ENCODE data around the gene ARPP19. TPM values are rescaled to one million over a fixed set of nuclear protein-coding genes. Genes with fewer than 3 reads are reported as not detected.

Gene ARPP19
- total RNA-seq, 4 donors from 2014 or later: 71.1 to 95.6 (median 76.6) TPM

DNA sequence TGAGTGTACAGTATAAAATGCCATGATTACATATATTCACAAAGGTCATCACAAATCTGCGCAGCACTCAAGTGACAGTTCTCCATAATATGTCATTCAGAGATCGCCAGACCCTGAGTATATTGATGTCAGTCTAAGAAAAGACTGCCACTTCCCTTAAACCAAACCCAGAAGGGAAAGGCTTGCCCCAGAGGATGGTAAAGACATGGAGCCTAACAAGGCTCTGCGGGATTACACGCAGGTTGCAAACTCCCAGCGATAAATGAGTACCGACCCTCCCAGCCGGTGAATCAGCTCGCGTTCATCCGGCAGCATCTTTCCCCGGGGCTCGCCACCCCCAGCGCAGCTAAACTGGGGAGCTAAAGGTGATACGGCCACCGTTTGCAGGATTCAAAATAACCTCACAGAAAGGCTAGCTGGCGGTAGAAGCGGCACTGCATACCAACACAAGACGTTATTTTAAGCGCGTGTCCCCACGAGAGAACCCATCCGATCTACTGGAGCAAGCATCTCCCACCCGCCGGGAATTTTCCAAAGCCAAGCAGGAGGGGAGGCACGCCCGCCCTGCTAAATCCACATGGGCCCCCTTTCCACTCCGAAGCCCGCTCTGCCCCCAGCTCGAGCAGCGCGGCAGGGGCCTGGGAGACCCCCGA lies 40.8 kb downstream of the ARPP19 start:
- TF ChIP-seq, protein P1, sequence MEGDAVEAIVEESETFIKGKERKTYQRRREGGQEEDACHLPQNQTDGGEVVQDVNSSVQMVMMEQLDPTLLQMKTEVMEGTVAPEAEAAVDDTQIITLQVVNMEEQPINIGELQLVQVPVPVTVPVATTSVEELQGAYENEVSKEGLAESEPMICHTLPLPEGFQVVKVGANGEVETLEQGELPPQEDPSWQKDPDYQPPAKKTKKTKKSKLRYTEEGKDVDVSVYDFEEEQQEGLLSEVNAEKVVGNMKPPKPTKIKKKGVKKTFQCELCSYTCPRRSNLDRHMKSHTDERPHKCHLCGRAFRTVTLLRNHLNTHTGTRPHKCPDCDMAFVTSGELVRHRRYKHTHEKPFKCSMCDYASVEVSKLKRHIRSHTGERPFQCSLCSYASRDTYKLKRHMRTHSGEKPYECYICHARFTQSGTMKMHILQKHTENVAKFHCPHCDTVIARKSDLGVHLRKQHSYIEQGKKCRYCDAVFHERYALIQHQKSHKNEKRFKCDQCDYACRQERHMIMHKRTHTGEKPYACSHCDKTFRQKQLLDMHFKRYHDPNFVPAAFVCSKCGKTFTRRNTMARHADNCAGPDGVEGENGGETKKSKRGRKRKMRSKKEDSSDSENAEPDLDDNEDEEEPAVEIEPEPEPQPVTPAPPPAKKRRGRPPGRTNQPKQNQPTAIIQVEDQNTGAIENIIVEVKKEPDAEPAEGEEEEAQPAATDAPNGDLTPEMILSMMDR (IDR thresholded peaks at IDR 0.05): no peak
- no peak for TF ChIP-seq POLR2A (IDR thresholded peaks at IDR 0.05)
- H3K4me3 ChIP-seq (ENCODE audit: low read depth, poor library complexity, severe bottlenecking): peak overlapping the region; percentile 76
- peak in 1 of 2 donors; percentile 88 for DNase-seq (ENCODE audit: low spot score in 2 of 2)
- intact Hi-C loops (cut with DNase I; ENCODE audit: low total_unique reads): no loop called here
- 3 to 5% methylated on average over 23 to 32 of the region's 32 CpGs for WGBS, 2 donors

DNA sequence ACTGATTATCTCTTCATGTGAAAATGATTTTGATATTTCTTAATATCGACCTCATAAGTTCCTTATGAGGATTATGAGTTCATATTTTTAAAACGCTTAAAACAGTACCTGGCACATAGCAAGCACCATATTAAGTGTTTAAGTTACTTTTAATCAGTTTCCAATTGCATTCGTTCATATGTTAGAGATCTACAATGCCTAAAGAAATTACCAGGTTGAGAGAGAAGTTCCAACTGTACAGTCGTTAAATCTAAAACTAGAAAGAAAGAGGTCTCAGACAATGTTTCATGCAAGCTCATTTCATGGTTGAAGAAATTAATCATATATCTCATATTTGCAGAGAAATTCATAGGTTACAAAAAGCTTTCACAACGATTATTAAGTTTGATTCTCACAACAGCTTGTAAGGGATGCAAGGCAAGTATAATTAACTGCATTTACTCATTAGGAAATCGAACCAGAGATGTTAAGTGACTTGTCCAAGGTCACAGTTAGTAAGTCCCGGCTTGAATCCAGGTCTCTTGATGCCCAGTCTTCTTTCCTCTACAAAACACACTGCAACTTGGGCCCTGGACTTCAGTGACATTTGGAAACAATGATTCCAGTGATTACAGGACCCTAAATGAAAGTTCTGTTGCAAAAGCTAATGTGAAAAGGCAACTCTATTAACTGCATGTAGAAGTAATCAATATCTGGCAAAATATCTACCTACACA lies 41.5 kb downstream of the ARPP19 start:
- TF ChIP-seq POLR2A (IDR thresholded peaks at IDR 0.05): no peak
- TF ChIP-seq, protein P1 (IDR thresholded peaks at IDR 0.05): no peak
- no peak for DNase-seq (ENCODE audit: low spot score in 2 of 2)
- intact Hi-C loops (cut with DNase I; ENCODE audit: low total_unique reads): no loop called here
- 74 to 79% methylated on average over 7 of the region's 7 CpGs for WGBS, 2 donors
- H3K4me3 ChIP-seq (ENCODE audit: low read depth, poor library complexity, severe bottlenecking): peak overlapping the region; percentile 76

DNA sequence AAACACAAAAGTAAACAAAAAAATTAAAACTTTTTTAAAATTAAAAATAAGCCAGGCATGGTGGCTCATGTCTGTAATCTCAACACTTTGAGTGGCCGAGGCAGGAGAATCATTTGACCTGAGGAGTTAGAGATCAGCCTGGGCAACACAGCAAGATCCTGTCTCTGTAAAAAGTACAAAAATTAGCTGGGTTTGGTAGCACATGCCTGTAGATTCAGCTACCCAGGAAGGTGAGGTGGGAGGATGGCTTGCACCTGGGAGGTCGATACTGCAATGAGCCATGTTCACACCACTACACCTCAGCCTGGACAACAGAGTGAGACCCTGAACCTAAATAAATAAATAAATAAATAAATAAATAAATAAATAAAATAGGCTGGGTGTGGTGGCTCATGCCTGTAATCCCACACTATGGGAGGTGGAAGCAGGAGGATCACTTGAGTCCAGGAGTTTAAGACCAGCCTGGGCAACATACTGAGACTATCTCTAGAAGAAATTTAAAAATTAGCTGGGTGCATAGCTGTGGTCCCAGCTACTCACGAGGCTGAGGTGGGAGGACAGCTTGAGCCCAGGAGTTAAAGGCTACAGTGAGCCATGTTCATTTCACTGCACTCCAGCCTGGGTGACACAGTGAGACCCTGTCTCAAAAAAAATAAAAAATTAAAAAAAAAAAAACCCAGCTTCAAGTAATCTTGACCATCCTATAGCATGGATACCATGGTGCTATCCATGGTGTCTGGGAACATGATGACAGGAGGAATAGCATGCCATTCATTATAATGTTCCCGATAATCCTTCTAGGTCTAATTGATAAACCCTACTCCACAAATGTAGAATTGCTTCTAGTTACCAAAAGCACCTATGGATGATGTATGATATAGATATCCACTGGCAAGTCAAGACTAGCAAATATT lies 44.4 kb downstream of the ARPP19 start:
- TF ChIP-seq POLR2A (IDR thresholded peaks at IDR 0.05): no peak
- TF ChIP-seq, protein P1 (IDR thresholded peaks at IDR 0.05): no peak
- DNase-seq (ENCODE audit: low spot score in 2 of 2): no peak
- H3K4me3 ChIP-seq (ENCODE audit: low read depth, poor library complexity, severe bottlenecking): no peak overlapping the region
- intact Hi-C loops (cut with DNase I; ENCODE audit: low total_unique reads): no loop called here
- 90 to 93% methylated on average over 4 of the region's 4 CpGs for WGBS, 2 donors

DNA sequence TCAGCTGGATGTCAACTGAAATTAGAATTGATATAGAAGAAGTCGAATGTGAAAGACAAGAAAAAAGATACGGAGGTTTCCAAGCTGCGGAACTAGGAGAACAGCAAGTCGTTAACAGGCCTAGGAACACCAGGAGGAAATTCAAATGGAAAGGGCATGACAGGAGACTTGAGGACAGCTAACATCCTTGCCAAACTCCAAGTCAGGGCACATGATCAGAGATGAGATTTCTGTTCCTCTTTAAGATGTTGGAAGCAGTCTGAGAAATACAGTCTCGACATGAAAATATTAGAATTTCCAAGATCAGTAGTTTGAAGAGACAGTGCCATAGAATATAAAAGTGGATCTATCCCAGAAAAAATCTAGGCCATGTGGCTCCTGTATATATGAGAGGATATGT lies 45.2 kb downstream of the ARPP19 start:
- no peak overlapping the region for H3K4me3 ChIP-seq (ENCODE audit: low read depth, poor library complexity, severe bottlenecking)
- no peak for DNase-seq (ENCODE audit: low spot score in 2 of 2)
- TF ChIP-seq POLR2A (IDR thresholded peaks at IDR 0.05): no peak
- TF ChIP-seq, protein P1 (IDR thresholded peaks at IDR 0.05): no peak
- intact Hi-C loops (cut with DNase I; ENCODE audit: low total_unique reads): no loop called here
- WGBS, 2 donors: 33 to 38% methylated on average over 4 to 5 of the region's 5 CpGs

DNA sequence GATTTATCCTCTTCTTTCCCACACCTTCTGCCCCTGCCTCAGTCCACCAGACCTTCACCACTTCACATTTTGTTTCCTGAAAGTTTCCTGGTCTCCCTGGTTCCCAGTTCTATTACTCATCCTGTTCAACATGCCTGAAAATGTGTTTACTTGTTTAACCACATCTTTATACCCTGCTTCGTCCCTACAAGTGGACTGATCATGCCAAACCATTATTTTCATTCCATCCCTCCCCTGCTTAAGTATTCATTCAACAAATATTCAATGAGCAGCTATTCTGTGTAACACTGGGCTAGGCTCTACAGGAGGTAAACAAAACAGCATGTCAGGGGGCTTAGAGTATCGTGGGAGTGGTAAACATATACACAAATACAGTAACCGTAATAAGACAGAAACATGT lies 45.6 kb downstream of the ARPP19 start:
- no peak overlapping the region for H3K4me3 ChIP-seq (ENCODE audit: low read depth, poor library complexity, severe bottlenecking)
- intact Hi-C loops (cut with DNase I; ENCODE audit: low total_unique reads): no loop called here
- no peak for DNase-seq (ENCODE audit: low spot score in 2 of 2)
- WGBS, 2 donors: 35 to 37% methylated on average over 3 of the region's 3 CpGs
- no peak for TF ChIP-seq POLR2A (IDR thresholded peaks at IDR 0.05)
- TF ChIP-seq, protein P1 (IDR thresholded peaks at IDR 0.05): no peak
